Lower leg skin (tissue), 4 donors: ENCODE results near the gene PLEKHA6. TPM values are rescaled to one million over a fixed set of nuclear protein-coding genes. Genes with fewer than 3 reads are reported as not detected.

Source experiments
- DNase-seq, 2 donors: peaks; one replicate each; pipeline ENCODE4 v3.0.0-alpha.2; 2019; ENCODE audit warnings: low spot score in 2 of 2
- H3K4me3 ChIP-seq: fragments of 200-600 bp; sonication (generic); 2 replicates; pipeline ENCODE4 v1.5.1; 2017; ENCODE audit warnings: mild to moderate bottlenecking, low read depth; ENCODE audit not compliant: poor library complexity, severe bottlenecking
- POLR2A ChIP-seq, 2 donors: fragments of 450-650 bp; IDR thresholded peaks; one replicate each; pipeline ENCODE4 v1.6.1; 2016 to 2017; ENCODE audit warnings: antibody characterized with exemption in 2 of 2, mild to moderate bottlenecking in 1 of 2, moderate library complexity in 1 of 2
- WGBS, 2 donors: methylation state at CpG; one replicate each; pipeline ENCODE4 v1.1.5; 2018; 5-methylcytosine and 5-hydroxymethylcytosine counted together
- intact Hi-C: fragments of 100-400 bp; cut with DNase I; formaldehyde crosslinking; loops from one replicate; pipeline ENCODE4 v1.15.0; 2023; ENCODE audit warnings: low total_unique reads
- total RNA-seq, 4 donors: library from RNA; depleted of rRNA; stranded (reverse); fragments of >200 nt; gene quantifications; one replicate each; pipeline ENCODE4 v1.1.0, GENCODE V29; 2016
- TF ChIP-seq, protein P1 (sequence below), 3 donors: fragments of 450-650 bp; IDR thresholded peaks; one replicate each; pipeline ENCODE4 v1.5.1; 2016; ENCODE audit warnings: antibody characterized with exemption in 3 of 3, mild to moderate bottlenecking in 3 of 3, moderate library complexity in 2 of 3

PLEKHA6 gene
- total RNA-seq, 4 donors from 2014 or later, result 1.7 to 16.4 (median 11.1) TPM

DNA sequence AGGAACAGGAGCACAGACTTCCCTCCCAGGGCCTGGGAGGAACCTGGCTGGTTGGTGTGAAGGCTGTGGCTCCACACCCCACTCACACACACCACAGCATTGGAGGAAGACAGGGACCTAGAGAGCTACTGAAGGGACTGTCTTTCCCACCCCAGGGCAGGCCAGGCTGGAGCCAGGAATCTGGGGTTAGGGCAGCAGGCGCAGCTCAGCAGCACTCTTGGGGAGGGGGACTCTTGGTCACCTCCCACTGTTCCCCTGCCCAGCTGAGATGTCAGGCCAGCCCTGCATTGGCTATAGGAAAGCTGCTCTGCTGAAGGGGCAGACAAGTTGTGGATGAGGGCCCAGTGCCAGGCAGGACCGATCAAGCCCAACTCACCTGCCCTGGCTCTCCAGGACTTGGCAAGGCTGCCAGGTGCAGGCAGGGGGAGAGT is 1.6 kb upstream of the PLEKHA6 start:
- peak in 1 of 2 donors; percentile 76 for DNase-seq
- intact Hi-C loops, result loop anchor here (5.0 to 10.0 kb wide), 2 partner anchors 147 to 199 kb away; partner anchors contain the start of gene GOLT1A
- TF ChIP-seq, protein P1, sequence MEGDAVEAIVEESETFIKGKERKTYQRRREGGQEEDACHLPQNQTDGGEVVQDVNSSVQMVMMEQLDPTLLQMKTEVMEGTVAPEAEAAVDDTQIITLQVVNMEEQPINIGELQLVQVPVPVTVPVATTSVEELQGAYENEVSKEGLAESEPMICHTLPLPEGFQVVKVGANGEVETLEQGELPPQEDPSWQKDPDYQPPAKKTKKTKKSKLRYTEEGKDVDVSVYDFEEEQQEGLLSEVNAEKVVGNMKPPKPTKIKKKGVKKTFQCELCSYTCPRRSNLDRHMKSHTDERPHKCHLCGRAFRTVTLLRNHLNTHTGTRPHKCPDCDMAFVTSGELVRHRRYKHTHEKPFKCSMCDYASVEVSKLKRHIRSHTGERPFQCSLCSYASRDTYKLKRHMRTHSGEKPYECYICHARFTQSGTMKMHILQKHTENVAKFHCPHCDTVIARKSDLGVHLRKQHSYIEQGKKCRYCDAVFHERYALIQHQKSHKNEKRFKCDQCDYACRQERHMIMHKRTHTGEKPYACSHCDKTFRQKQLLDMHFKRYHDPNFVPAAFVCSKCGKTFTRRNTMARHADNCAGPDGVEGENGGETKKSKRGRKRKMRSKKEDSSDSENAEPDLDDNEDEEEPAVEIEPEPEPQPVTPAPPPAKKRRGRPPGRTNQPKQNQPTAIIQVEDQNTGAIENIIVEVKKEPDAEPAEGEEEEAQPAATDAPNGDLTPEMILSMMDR (IDR thresholded peaks at IDR 0.05), result no peak
- no peak for TF ChIP-seq POLR2A (IDR thresholded peaks at IDR 0.05)

DNA sequence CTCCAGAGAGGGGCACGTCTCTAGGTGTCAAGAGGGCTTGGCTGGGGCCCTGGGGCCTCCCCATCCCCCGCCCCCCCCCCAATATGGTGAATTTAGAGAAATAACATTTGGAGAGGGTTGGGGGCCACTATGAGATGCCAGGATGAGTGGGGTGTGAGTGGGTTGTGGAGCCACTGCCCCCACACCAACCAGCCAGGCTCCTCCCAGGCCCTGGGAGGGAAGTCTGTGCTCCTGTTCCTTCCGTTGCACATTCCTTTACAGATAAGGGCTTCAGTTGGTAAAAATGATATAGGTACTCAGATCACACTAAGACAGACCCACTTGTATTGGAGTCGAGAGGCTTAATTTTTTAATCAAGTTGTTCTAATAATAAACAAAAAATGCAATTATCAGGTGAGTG is 585 bp upstream of the PLEKHA6 start:
- TF ChIP-seq, protein P1 (IDR thresholded peaks at IDR 0.05), result no peak
- TF ChIP-seq POLR2A (IDR thresholded peaks at IDR 0.05), result no peak
- intact Hi-C loops, result loop anchor here (5.0 to 10.0 kb wide), 2 partner anchors 146 to 198 kb away; partner anchors contain the start of gene GOLT1A
- H3K4me3 ChIP-seq, result no peak overlapping the region
- WGBS, 2 donors, result 75 to 78% methylated on average over 2 to 4 of the region's 4 CpGs
- no peak for DNase-seq

More for the DNA sequence above, 1.6 kb upstream of the PLEKHA6 start:
- WGBS, 2 donors, result 81% methylated on average over 2 of the region's 2 CpGs
- H3K4me3 ChIP-seq, result no peak overlapping the region

DNA sequence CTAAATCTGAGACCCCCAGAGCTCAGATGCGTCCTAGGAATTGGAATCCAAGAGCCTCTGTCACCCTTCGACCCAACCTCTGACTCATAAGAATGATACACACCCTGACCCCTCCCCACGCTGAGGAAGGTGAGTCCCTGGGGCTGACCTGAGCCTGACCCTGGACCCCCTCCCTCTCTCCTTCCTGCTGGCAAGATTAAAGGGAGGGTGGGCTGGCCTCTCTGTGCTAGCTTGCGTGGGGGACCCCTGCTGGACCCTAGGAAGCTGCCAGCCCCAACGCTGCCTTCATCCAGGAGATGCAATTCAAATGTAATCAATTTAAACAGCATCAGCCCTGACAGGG is 627 bp downstream of the PLEKHA6 start:
- intact Hi-C loops, result no loop called here
- no peak overlapping the region for H3K4me3 ChIP-seq
- WGBS, 2 donors, result 43 to 49% methylated on average over 5 of the region's 5 CpGs
- no peak for TF ChIP-seq POLR2A (IDR thresholded peaks at IDR 0.05)
- TF ChIP-seq, protein P1 (IDR thresholded peaks at IDR 0.05), result no peak
- DNase-seq, result no peak

DNA sequence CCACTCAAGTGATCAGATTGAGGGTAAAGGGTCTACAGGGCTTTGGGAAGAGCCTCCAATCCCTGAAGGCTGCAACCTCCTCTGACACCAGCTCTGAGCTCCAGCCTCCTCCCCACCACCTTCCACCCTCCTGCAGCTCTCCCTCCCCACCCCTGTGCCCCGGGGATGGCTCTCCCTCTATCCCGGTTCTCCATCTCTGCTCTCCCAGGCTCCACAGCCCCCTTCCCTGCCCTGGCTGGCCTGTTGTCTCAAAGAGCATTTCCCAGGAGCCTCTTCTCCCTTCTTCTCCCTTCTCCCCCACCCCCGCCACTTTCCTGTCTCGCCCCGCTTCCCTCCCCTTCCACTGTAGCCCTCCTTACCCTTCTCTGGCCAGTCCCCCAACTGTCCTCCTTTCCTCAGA is 1.1 kb downstream of the PLEKHA6 start:
- TF ChIP-seq POLR2A (IDR thresholded peaks at IDR 0.05), result no peak
- TF ChIP-seq, protein P1 (IDR thresholded peaks at IDR 0.05), result no peak
- no peak overlapping the region for H3K4me3 ChIP-seq
- no peak for DNase-seq
- intact Hi-C loops, result no loop called here
- 61 to 63% methylated on average over 5 of the region's 5 CpGs for WGBS, 2 donors

DNA sequence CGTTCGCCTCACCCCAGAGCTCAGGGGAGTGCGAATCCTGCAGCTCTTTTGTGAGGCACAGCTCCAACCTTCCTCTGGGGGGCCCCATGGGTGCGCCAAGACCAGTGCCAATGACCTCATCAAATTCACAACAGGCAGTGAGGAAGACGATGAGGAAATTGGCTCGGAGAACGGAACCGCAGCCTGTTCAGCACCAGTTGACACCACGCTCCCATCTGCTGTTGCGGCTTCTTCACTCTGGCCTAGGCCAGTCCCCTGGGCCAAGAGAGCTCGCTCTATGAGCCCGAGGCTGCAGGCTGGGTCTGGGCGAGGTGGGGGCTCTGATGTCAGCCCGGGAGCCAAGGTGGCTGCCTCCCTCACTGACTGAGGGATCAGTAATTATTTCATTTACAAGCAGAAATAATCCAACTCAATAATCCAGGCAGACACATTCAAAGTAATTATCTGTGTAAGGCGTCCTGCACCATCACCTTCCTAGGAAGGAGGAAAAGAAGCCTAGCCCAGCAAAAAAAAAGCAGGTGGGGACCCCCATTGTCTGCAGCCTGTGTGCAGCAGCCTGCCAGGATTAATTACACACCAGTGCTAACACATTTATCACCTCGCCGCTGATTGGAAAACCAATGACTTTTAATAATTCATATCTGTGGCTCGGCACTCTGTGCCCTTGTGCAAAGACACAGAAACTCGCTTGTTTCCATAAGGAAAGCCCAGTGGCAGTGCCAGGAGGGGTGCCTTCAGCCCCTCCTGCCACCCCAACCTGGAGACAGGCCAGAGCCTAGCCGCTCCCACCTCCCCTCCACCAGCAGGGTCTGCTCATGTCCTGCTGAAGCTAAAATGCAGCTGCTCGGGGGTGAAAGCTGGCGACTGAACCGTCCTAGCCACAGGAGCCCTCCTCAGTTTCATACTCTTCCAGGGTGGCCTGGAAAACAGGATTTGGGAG is 1.9 kb downstream of the PLEKHA6 start:
- WGBS, 2 donors, result 78 to 86% methylated on average over 23 of the region's 23 CpGs
- intact Hi-C loops, result no loop called here
- no peak for DNase-seq
- no peak overlapping the region for H3K4me3 ChIP-seq
- no peak for TF ChIP-seq POLR2A (IDR thresholded peaks at IDR 0.05)
- TF ChIP-seq, protein P1 (IDR thresholded peaks at IDR 0.05), result no peak
